ENCODE measurements around the gene KRT85. TPM values are rescaled to one million over a fixed set of nuclear protein-coding genes. Genes with fewer than 3 reads are reported as not detected.
"Not testable (repeated sequence)": the region's sequence is repeated elsewhere in the genome, so short reads cannot be mapped to it uniquely, and the experiment has no call there.

The KRT85 gene
- 1 to 10 TPM in 1 of 8 experiments, under 1 TPM in 4, not detected in 3; 0.08 to 9.3 (median 0.14) TPM for total RNA-seq

- ATAC-seq (replicated peaks in 6 of 8): no peak
- in situ Hi-C loops (cut with MboI; ENCODE audit: low pct_unique_long_range_greater_than_20kb in 2 of 9, low sequenced_read_pairs in 9 of 9, unreplicated experiment in 9 of 9): loop anchor here in 1 of 9 experiments (25.0 kb wide), 2 partner anchors 520 to 620 kb away; no protein-coding TSS in a partner anchor
- no peaks in the 10 kb centered on the region for H3K4me1 ChIP-seq (replicated peaks in 1 of 2)
- no peak within 1 kb of the TSS for H3K27ac ChIP-seq
- no peak within 1 kb of the TSS for H3K4me3 ChIP-seq
- 23 to 96% (median 85%) methylated on average over 2 to 22 of the region's 42 CpGs; no CpG with 5 or more reads in 4 of the 10 experiments for WGBS, 10 experiments
These were observed at the start of gene KRT85 for GRCh38 chr12:52366738-52367485. Gene KRT85, minus strand, starts transcription at chr12:52367481. Its CDS starts 76 bp downstream, at chr12:52367405.

- WGBS, 10 experiments: 33 to 100% (median 76%) methylated on average over 1 of the region's 1 CpG; no CpG with 5 or more reads in 4 of the 10 experiments
- ATAC-seq (replicated peaks in 6 of 8): peak in 1 of 8 experiments; percentile 12
- in situ Hi-C loops (cut with MboI; ENCODE audit: low pct_unique_long_range_greater_than_20kb in 2 of 9, low sequenced_read_pairs in 9 of 9, unreplicated experiment in 9 of 9): no loop called here
- H3K27ac ChIP-seq: no peak overlapping the region
- no peaks in the 10 kb centered on the region for H3K4me1 ChIP-seq (replicated peaks in 1 of 2)
- no peak overlapping the region for H3K4me3 ChIP-seq
These were observed 49.5 kb upstream of the KRT85 start for GRCh38 chr12:52416795-52417194.

- in situ Hi-C loops (cut with MboI; ENCODE audit: low pct_unique_long_range_greater_than_20kb in 2 of 9, low sequenced_read_pairs in 9 of 9, unreplicated experiment in 9 of 9): no loop called here
- H3K27ac ChIP-seq: no peak overlapping the region
- peak in 2 of 8 experiments; percentile 66 to 81 for ATAC-seq (replicated peaks in 6 of 8)
- WGBS, 10 experiments: 0 to 86% (median 62%) methylated on average over 1 to 8 of the region's 10 CpGs; no CpG with 5 or more reads in 3 of the 10 experiments
- no peak overlapping the region for H3K4me3 ChIP-seq
- no peaks in the 10 kb centered on the region for H3K4me1 ChIP-seq (replicated peaks in 1 of 2)
These were observed 48.8 kb upstream of the KRT85 start for GRCh38 chr12:52415870-52416750.

- in situ Hi-C loops (cut with MboI; ENCODE audit: low pct_unique_long_range_greater_than_20kb in 2 of 9, low sequenced_read_pairs in 9 of 9, unreplicated experiment in 9 of 9): no loop called here
- no peak overlapping the region for H3K27ac ChIP-seq
- no peak overlapping the region for H3K4me3 ChIP-seq
- 30 to 100% (median 65%) methylated on average over 1 to 3 of the region's 5 CpGs; no CpG with 5 or more reads in 6 of the 10 experiments for WGBS, 10 experiments
- H3K4me1 ChIP-seq (replicated peaks in 1 of 2): no peaks in the 10 kb centered on the region
- no peak for ATAC-seq (replicated peaks in 6 of 8)
These were observed 47.7 kb upstream of the KRT85 start for GRCh38 chr12:52414936-52415335.

- no peaks in the 10 kb centered on the region for H3K4me1 ChIP-seq (replicated peaks in 1 of 2)
- H3K27ac ChIP-seq: no peak overlapping the region
- ATAC-seq (replicated peaks in 6 of 8): no peak
- in situ Hi-C loops (cut with MboI; ENCODE audit: low pct_unique_long_range_greater_than_20kb in 2 of 9, low sequenced_read_pairs in 9 of 9, unreplicated experiment in 9 of 9): no loop called here
- no peak overlapping the region for H3K4me3 ChIP-seq
- 83 to 92% methylated on average over 2 to 3 of the region's 8 CpGs; no CpG with 5 or more reads in 8 of the 10 experiments for WGBS, 10 experiments
These were observed 46.6 kb upstream of the KRT85 start for GRCh38 chr12:52413782-52414345.

GRCh38 chr12:52413202-52413601 lies 45.9 kb upstream of the KRT85 start:
- ATAC-seq (replicated peaks in 6 of 8): no peak
- WGBS, 10 experiments: 40 to 93% (median 51%) methylated on average over 1 to 4 of the region's 4 CpGs; no CpG with 5 or more reads in 3 of the 10 experiments
- in situ Hi-C loops (cut with MboI; ENCODE audit: low pct_unique_long_range_greater_than_20kb in 2 of 9, low sequenced_read_pairs in 9 of 9, unreplicated experiment in 9 of 9): no loop called here

GRCh38 chr12:52411815-52412214 lies 44.5 kb upstream of the KRT85 start:
- H3K4me1 ChIP-seq (replicated peaks in 1 of 2): no peaks in the 10 kb centered on the region
- no peak overlapping the region for H3K27ac ChIP-seq
- peak in 2 of 8 experiments; percentile 67 to 69 for ATAC-seq (replicated peaks in 6 of 8)
- H3K4me3 ChIP-seq: no peak overlapping the region
- WGBS, 10 experiments: 52 to 100% (median 60%) methylated on average over 1 to 7 of the region's 10 CpGs; no CpG with 5 or more reads in 3 of the 10 experiments
- in situ Hi-C loops (cut with MboI; ENCODE audit: low pct_unique_long_range_greater_than_20kb in 2 of 9, low sequenced_read_pairs in 9 of 9, unreplicated experiment in 9 of 9): no loop called here

More at GRCh38 chr12:52413202-52413601, 45.9 kb upstream of the KRT85 start:
- Histone ChIP-seq H3K27ac (no peak overlapping the region), H3K4me3 (no peak overlapping the region), H3K4me1 (replicated peaks in 1 of 2) (no peaks in the 10 kb centered on the region)

GRCh38 chr12:52410589-52411248 lies 43.4 kb upstream of the KRT85 start:
- H3K27ac ChIP-seq; H3K4me1 ChIP-seq (replicated peaks in 1 of 2); H3K4me3 ChIP-seq; in situ Hi-C loops (cut with MboI; ENCODE audit: low pct_unique_long_range_greater_than_20kb in 2 of 9, low sequenced_read_pairs in 9 of 9, unreplicated experiment in 9 of 9): not testable (repeated sequence)
- no CpG with 5 or more reads among the region's 1 CpG for WGBS, 10 experiments
- ATAC-seq (replicated peaks in 6 of 8): peak in 1 of 8 experiments; percentile 39

- no peak for ATAC-seq (replicated peaks in 6 of 8)
- H3K27ac ChIP-seq: no peak overlapping the region
- 50 to 100% (median 80%) methylated on average over 1 of the region's 5 CpGs; no CpG with 5 or more reads in 7 of the 10 experiments for WGBS, 10 experiments
- in situ Hi-C loops (cut with MboI; ENCODE audit: low pct_unique_long_range_greater_than_20kb in 2 of 9, low sequenced_read_pairs in 9 of 9, unreplicated experiment in 9 of 9): no loop called here
- no peak overlapping the region for H3K4me3 ChIP-seq
- no peaks in the 10 kb centered on the region for H3K4me1 ChIP-seq (replicated peaks in 1 of 2)
These were observed 40.6 kb upstream of the KRT85 start for GRCh38 chr12:52407918-52408317.

- in situ Hi-C loops (cut with MboI; ENCODE audit: low pct_unique_long_range_greater_than_20kb in 2 of 9, low sequenced_read_pairs in 9 of 9, unreplicated experiment in 9 of 9): no loop called here
- no peak for ATAC-seq (replicated peaks in 6 of 8)
- Histone ChIP-seq H3K4me1 (replicated peaks in 1 of 2) (no peaks in the 10 kb centered on the region), H3K27ac (no peak within 1 kb of the TSS), H3K4me3 (no peak within 1 kb of the TSS)
- WGBS, 10 experiments: 64 to 85% (median 72%) methylated on average over 2 to 10 of the region's 14 CpGs; no CpG with 5 or more reads in 4 of the 10 experiments
These were observed 38.7 kb upstream of the KRT85 start, which contains the start of gene KRT82 for GRCh38 chr12:52405922-52406385. Gene KRT82, minus strand, starts transcription at chr12:52406335. Its CDS starts 58 bp downstream, at chr12:52406277.

- H3K4me3 ChIP-seq: no peak overlapping the region
- ATAC-seq (replicated peaks in 6 of 8): no peak
- 0 to 80% (median 63%) methylated on average over 1 of the region's 3 CpGs; no CpG with 5 or more reads in 6 of the 10 experiments for WGBS, 10 experiments
These were observed 37.7 kb upstream of the KRT85 start for GRCh38 chr12:52404951-52405350.

GRCh38 chr12:52403561-52403960 lies 36.3 kb upstream of the KRT85 start:
- 20 to 92% (median 40%) methylated on average over 1 to 7 of the region's 9 CpGs; no CpG with 5 or more reads in 7 of the 10 experiments for WGBS, 10 experiments
- no peak for ATAC-seq (replicated peaks in 6 of 8)
- no peaks in the 10 kb centered on the region for H3K4me1 ChIP-seq (replicated peaks in 1 of 2)
- no peak overlapping the region for H3K4me3 ChIP-seq
- no peak overlapping the region for H3K27ac ChIP-seq
- in situ Hi-C loops (cut with MboI; ENCODE audit: low pct_unique_long_range_greater_than_20kb in 2 of 9, low sequenced_read_pairs in 9 of 9, unreplicated experiment in 9 of 9): no loop called here

More at GRCh38 chr12:52404951-52405350, 37.7 kb upstream of the KRT85 start:
- Histone ChIP-seq H3K27ac (no peak overlapping the region), H3K4me1 (replicated peaks in 1 of 2) (no peaks in the 10 kb centered on the region)
- in situ Hi-C loops (cut with MboI; ENCODE audit: low pct_unique_long_range_greater_than_20kb in 2 of 9, low sequenced_read_pairs in 9 of 9, unreplicated experiment in 9 of 9): no loop called here

Data from motor neuron (in vitro differentiated cells).